Measurements from ENCODE around the gene ZNF605. TPM values are rescaled to one million over a fixed set of nuclear protein-coding genes. Genes with fewer than 3 reads are reported as not detected.
A peak's percentile ranks its signal among the peaks of the same experiment; 100 is the strongest.

ZNF605 gene
- total RNA-seq, 1 experiment from 2014 or later, result 19.3 TPM

DNA sequence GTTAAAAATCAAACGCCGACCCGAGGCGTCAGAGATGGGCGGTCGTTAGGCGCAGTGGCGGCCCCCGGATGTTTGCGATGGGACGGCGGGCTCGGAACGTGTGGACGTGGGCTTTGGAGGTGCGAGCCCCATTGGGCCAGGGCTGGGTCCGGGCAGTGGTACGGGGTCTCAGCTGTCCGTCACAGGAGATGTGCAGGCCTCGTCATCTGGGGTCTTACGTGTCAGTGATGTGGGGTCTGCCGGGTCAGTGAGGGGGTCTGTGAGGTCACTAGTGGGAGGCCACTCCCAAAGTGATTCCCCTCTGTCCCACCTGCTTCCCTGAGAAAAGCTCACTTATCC lies 47.1 kb downstream of the ZNF605 start:
- Histone ChIP-seq H4K5ac (ENCODE audit: insufficient read length, low read depth, low read length) (no peak overlapping the region), H2BK15ac (ENCODE audit: low read depth, low read length) (no peak overlapping the region), H4K20me1 (ENCODE audit: control insufficient read depth, insufficient read depth, insufficient read length) (peaks cover 2% of the 10 kb centered on the region), H2BK120ac (ENCODE audit: low read depth, low read length, poor library complexity, severe bottlenecking) (no peak overlapping the region), H3K9ac (ENCODE audit: extremely low read depth, insufficient read length, low read length) (peak overlapping the region; percentile 43), H4K8ac (replicated peaks; ENCODE audit: insufficient read length, low read depth, low read length) (no peak overlapping the region), H2AK5ac (ENCODE audit: insufficient read length, low read length) (no peak overlapping the region), H3K27me3 (ENCODE audit: insufficient read depth, low read length) (no peaks in the 10 kb centered on the region), H3K4ac (ENCODE audit: low read depth, low read length) (no peak overlapping the region), H2AFZ (ENCODE audit: low read length) (no peak overlapping the region), H3K4me1 (ENCODE audit: insufficient read depth, low read length) (no peaks in the 10 kb centered on the region), H3K79me2 (ENCODE audit: insufficient read depth, low read length) (no peaks in the 10 kb centered on the region), H3K23me2 (ENCODE audit: insufficient read length, low read depth, low read length, poor library complexity, severe bottlenecking) (peaks cover 7% of the 10 kb centered on the region), H2BK12ac (ENCODE audit: insufficient read length, low read depth, low read length) (no peak overlapping the region), H3K56ac (ENCODE audit: insufficient read length, low read depth, low read length) (no peak overlapping the region), H3K14ac (ENCODE audit: insufficient read depth, low read length) (no peak overlapping the region), H3K23ac (ENCODE audit: insufficient read length, low read depth, low read length) (no peak overlapping the region), H3K79me1 (ENCODE audit: insufficient read depth, low read depth, low read length, poor library complexity, severe bottlenecking) (no peaks in the 10 kb centered on the region), H2BK20ac (ENCODE audit: low read depth, low read length, poor library complexity, severe bottlenecking) (no peak overlapping the region), H3K18ac (ENCODE audit: insufficient read length, low read depth, low read length) (no peak overlapping the region), H3T11ph (ENCODE audit: low read length) (no peak overlapping the region), H3K9me3 (ENCODE audit: control insufficient read depth, low read depth, low read length) (no peaks in the 10 kb centered on the region), H3K27ac (ENCODE audit: insufficient read length, low read depth, low read length) (no peak overlapping the region), H3K4me2 (ENCODE audit: insufficient read depth, insufficient read length, low read length) (peak overlapping the region; percentile 80), H2BK5ac (ENCODE audit: insufficient read length, low read length) (no peak overlapping the region), H4K91ac (ENCODE audit: insufficient read length, low read depth, low read length) (no peak overlapping the region)
- TF ChIP-seq, protein P1, sequence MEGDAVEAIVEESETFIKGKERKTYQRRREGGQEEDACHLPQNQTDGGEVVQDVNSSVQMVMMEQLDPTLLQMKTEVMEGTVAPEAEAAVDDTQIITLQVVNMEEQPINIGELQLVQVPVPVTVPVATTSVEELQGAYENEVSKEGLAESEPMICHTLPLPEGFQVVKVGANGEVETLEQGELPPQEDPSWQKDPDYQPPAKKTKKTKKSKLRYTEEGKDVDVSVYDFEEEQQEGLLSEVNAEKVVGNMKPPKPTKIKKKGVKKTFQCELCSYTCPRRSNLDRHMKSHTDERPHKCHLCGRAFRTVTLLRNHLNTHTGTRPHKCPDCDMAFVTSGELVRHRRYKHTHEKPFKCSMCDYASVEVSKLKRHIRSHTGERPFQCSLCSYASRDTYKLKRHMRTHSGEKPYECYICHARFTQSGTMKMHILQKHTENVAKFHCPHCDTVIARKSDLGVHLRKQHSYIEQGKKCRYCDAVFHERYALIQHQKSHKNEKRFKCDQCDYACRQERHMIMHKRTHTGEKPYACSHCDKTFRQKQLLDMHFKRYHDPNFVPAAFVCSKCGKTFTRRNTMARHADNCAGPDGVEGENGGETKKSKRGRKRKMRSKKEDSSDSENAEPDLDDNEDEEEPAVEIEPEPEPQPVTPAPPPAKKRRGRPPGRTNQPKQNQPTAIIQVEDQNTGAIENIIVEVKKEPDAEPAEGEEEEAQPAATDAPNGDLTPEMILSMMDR (conservative IDR thresholded peaks at IDR 0.05), result no peak
- Mint-ChIP-seq H3K4me1 (peaks cover 5 to 9% of the 10 kb centered on the region in 2 experiments; a peak in 3 of 4 replicates), H3K9me3 (peaks cover 28% of the 10 kb centered on the region in 2 experiments), H3K27ac (no peak overlapping the region), H3K27me3 (ENCODE audit: low read depth) (peaks cover 38% of the 10 kb centered on the region), H3K4me3 (peak overlapping the region; percentile 78 to 92), H3K36me3 (ENCODE audit: insufficient read depth in 1 of 3, low read depth in 3 of 3) (peaks cover 4 to 8% (median 6%) of the 10 kb centered on the region in 3 experiments; a peak in 4 of 7 replicates)
- no peak for DNase-seq
- WGBS (ENCODE audit: extremely low coverage, insufficient read length, low lambda C conversion rate), result no CpG with 5 or more reads among the region's 22 CpGs
